Measurements from ENCODE around the gene THSD7A.

GRCh38 chr7:11819947-11820346, 12.1 kb downstream of the THSD7A start:
- TF ChIP-seq CTCF (conservative IDR thresholded peaks at IDR 0.05; ENCODE audit: low read depth, low read length) (no peak), MAFK (IDR thresholded peaks at IDR 0.05; ENCODE audit: low read depth, low read length) (no peak), POLR2A (IDR thresholded peaks at IDR 0.05; ENCODE audit: low read depth, low read length) (no peak), USF2 (IDR thresholded peaks at IDR 0.05; ENCODE audit: low read depth, low read length) (no peak), FOS (IDR thresholded peaks at IDR 0.05; ENCODE audit: low read depth, low read length) (no peak), RCOR1 (IDR thresholded peaks at IDR 0.05; ENCODE audit: insufficient replicate concordance, low read length) (no peak), RAD21 (IDR thresholded peaks at IDR 0.05; ENCODE audit: low read length) (no peak), CEBPB (IDR thresholded peaks at IDR 0.05; ENCODE audit: low read depth, low read length) (no peak), CHD1 (IDR thresholded peaks at IDR 0.05; ENCODE audit: low read depth, low read length) (no peak)

Measured in IMR-90 (cell line).